Astrocyte of the spinal cord (primary cell): ENCODE data around the gene SNAP91.

Source experiments
- DNase-seq: peaks from one replicate; pipeline ENCODE4 v3.0.0; 2011; ENCODE audit warnings: low read depth, low spot score
- H3K4me3 ChIP-seq: 2 replicates; pipeline ENCODE4 v1.5.1; 2011; ENCODE audit warnings: low read depth, mild to moderate bottlenecking, low read length, moderate library complexity
- CTCF ChIP-seq: IDR thresholded peaks from 2 replicates; pipeline ENCODE4 v1.5.1; 2012; ENCODE audit warnings: low read depth, mild to moderate bottlenecking, low read length, inconsistent platforms
- in situ Hi-C: cut with HindIII; loops from 2 replicates; pipeline ENCODE4 v1.10.0; 2017; ENCODE audit warnings: low sequenced_read_pairs

SNAP91 gene

DNA sequence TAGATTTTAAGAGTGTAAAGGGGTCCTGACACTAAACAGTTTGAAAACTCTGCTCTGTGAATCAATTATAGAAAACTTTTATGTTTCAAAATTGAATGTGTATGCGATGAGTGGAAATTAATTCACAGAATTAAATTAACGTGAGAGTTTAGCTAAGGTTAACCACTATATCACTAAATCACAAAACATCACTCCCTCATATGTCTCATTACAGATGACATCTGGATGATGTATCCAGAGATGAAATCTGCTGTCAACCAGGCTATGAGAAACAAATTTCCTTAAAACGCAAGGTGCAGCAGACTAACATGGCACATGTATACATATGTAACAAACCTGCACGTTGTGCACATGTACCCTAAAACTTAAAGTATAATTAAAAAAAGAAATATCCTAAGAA is 169.2 kb downstream of the SNAP91 start:
- no peak for DNase-seq
- in situ Hi-C loops, result no loop called here
- no peak for TF ChIP-seq CTCF
- no peak overlapping the region for H3K4me3 ChIP-seq

DNA sequence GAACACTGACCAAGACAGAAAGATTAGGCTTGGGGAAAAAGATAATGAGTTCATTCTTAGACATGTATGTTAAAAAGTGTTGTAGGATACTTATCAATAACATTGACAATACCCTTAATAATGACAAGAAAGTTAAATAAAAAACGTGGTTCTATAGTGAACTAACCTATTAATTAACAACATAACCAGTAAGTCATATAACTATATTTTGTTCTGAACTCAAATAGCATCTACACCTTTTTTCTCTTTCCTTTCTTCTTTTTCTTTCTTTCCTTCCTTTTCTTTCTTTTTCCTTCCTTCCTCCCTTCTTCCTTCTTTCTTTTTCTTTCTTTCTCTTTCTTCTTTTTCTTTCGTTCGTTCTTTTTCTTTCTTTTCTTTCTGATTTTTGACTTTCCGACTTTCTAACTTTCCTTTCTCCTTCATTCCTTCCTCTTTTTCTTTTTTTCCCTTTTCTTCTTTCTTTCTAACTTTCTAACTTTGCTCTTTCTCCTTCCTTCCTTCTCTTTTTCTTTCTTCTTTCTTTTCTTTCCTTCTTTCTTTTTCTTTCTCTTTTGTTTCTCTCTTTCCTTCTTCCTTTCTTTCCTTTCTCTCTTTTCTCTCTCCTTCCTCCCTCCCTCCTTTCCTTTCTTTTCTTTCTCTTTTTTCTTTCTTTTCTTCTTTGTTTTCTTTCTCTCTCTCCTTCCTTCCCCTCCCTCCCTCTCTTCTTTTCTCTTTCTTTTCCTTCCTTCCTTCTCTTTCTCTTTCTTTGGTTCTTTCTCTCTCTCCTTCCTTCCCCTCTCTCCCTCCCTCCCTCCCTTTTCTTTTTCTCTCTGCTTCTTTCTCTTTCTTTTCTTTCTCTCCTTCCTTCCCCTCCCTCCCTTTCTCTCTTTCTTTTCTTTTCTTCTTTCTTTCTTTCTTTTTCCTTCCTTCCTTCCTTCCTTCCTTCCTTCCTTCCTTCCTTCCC is 172.0 kb downstream of the SNAP91 start:
- no peak for DNase-seq
- no peak for TF ChIP-seq CTCF
- in situ Hi-C loops, result no loop called here
- H3K4me3 ChIP-seq, result no peak overlapping the region

- no peak overlapping the region for H3K4me3 ChIP-seq
- TF ChIP-seq CTCF, result peak; percentile 74
- in situ Hi-C loops, result no loop called here
- peak; percentile 35 for DNase-seq
Observed at GRCh38 chr6:83536034-83536646, 172.8 kb downstream of the SNAP91 start.

DNA sequence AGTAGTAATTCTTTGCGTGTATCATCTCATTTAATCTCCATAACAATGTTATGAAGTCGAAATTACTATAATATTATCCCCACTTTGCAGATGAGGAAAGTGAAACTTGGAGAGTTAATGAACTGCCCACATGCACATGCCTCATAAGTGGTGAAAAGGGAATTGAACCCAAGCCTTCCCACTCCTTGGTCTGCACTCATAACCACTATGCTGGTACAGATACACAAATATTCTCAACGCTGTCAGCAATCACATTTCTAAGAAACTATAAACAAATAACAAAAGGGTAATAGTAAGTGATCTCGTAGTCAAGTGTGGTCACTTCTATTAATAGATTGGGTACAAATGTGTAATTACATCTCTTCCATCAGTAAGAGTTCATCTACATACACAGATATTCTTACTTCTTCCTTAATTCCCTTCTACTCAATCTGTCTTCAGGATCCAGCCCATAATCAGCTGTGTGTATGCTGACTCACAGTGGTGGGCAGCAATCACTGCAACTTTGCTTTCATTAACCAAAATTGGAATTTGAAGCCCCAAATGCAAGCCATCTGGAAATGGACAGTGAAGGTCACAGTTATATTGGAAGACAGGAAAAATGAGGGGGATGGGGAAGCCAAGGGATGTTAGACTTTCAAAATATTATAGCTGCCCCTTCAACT is 190.0 kb downstream of the SNAP91 start:
- peak; percentile 16 for DNase-seq
- H3K4me3 ChIP-seq, result no peak overlapping the region
- peak; percentile 61 for TF ChIP-seq CTCF
- in situ Hi-C loops, result no loop called here

GRCh38 chr6:83517500-83517899 is 191.4 kb downstream of the SNAP91 start:
- in situ Hi-C loops, result no loop called here
- no peak for TF ChIP-seq CTCF
- no peak overlapping the region for H3K4me3 ChIP-seq
- DNase-seq, result no peak

DNA sequence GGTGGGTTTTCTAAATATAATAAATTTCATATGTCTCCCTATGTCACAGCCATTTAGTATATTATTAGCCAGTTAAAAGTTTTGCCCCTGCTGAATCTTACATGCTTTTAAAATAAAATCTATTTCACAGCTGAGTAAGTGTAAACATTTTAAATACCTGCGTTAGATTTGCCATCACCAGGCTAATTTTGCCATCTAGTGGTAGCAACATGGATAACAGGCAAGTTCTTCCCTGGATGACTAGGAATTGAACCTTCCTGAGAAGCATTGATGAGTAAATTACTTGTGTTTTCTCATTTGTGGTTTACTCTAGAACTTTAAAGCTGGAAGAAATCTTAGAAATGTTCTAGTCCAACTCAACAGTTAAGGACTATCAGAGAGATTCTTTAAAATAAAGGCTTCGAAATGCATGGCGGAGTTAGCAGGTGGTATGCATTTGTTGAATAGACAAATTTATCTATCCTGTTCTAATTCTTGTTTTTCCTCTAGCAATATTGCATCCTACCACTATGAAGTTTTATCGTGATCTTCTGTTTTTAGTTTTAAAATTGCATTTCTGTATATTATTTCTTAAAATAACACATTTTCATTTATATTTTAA is 193.9 kb downstream of the SNAP91 start:
- peak; percentile 68 for DNase-seq
- TF ChIP-seq CTCF, result peak; percentile 74
- no peak overlapping the region for H3K4me3 ChIP-seq
- in situ Hi-C loops, result no loop called here
